ENCODE results near the gene ST3GAL5. TPM values are rescaled to one million over a fixed set of nuclear protein-coding genes. Genes with fewer than 3 reads are reported as not detected.
A peak's percentile ranks its signal among the peaks of the same experiment; 100 is the strongest.

ST3GAL5 gene
- polyA plus RNA-seq, 1 of the 3 experiments (the other 2 are of a cell fraction), result 37.6 TPM

- WGBS (ENCODE audit: low lambda C conversion rate), result 30% methylated on average over 10 of the region's 10 CpGs
- Histone ChIP-seq H3K27ac (ENCODE audit: low read depth in 2 of 2, low read length in 1 of 2) (peak overlapping the region; percentile 57 to 70; a peak in 3 of 4 replicates), H3K9me2 (no peaks in the 10 kb centered on the region), H3K4me3 (ENCODE audit: low read depth in 2 of 2, low read length in 1 of 2) (peak overlapping the region; percentile 71 to 73), H3K4me1 (ENCODE audit: control insufficient read depth in 1 of 2, insufficient read depth in 2 of 2, low read depth in 1 of 2, low read length in 1 of 2) (peaks cover 13 to 24% of the 10 kb centered on the region in 2 experiments), H3K27me3 (ENCODE audit: insufficient read depth) (no peaks in the 10 kb centered on the region), H3K9me3 (no peaks in the 10 kb centered on the region), H3K4me2 (peak overlapping the region; percentile 91), H4K20me1 (ENCODE audit: insufficient read depth) (no peaks in the 10 kb centered on the region; the same call in 1 of the 2 replicates), H3K79me2 (ENCODE audit: insufficient read depth) (peaks cover 44% of the 10 kb centered on the region), H3F3A (replicated peaks; ENCODE audit: insufficient read depth) (peaks cover 22% of the 10 kb centered on the region), H3K36me3 (replicated peaks in 1 of 2; ENCODE audit: control insufficient read depth in 1 of 2, insufficient read depth in 2 of 2, low read length in 1 of 2) (peaks cover 0 to 1% of the 10 kb centered on the region in 2 experiments), H2AFZ (ENCODE audit: low read depth) (peak overlapping the region; percentile 44), H3K9ac (peak overlapping the region; percentile 65; the same call in 1 of the 2 replicates)
- peak; percentile 52 for DNase-seq
- ChIA-PET CTCF (interaction anchor here (1.0 to 6.2 kb wide), 18 partner anchors 9 to 203 kb away, joined by 3 to 120 read pairs (median 11); no protein-coding TSS in a partner anchor), POLR2A (no interaction called here)
- TF ChIP-seq FOSL2 (IDR thresholded peaks at IDR 0.05; ENCODE audit: borderline replicate concordance, low read depth) (no peak), USF1 (IDR thresholded peaks at IDR 0.05; ENCODE audit: borderline replicate concordance, low read depth) (no peak), RFX5 (IDR thresholded peaks at IDR 0.05; ENCODE audit: low read length) (no peak), MAX (IDR thresholded peaks at IDR 0.05; ENCODE audit: low read depth) (peak; percentile 93), SMC3 (IDR thresholded peaks at IDR 0.05; ENCODE audit: low read depth, low read length) (0 out of 2 replicates have a peak, but pooled peaks have one; percentile 6), CTCF (IDR thresholded peaks at IDR 0.05) (peak; percentile 40), TCF12 (IDR thresholded peaks at IDR 0.05) (no peak), MXI1 (IDR thresholded peaks at IDR 0.05; ENCODE audit: low read depth, low read length) (peak; percentile 66; the same call in 1 of the 2 replicates)
Observed at GRCh38 chr2:85887566-85888019, 1.2 kb downstream of the ST3GAL5 start.

- peak overlapping the region; percentile 71 to 73; a peak in 2 of 4 replicates for H3K4me3 ChIP-seq (ENCODE audit: low read depth in 2 of 2, low read length in 1 of 2)
- no peak overlapping the region for H2AFZ ChIP-seq (ENCODE audit: low read depth)
- ChIA-PET POLR2A (interaction anchor here (0.9 kb wide), 1 partner anchor 75 kb away, joined by 4 read pairs; no protein-coding TSS in a partner anchor), CTCF (interaction anchor here (0.7 to 6.2 kb wide), 7 partner anchors 8 to 194 kb away, joined by 4 to 120 read pairs (median 25); no protein-coding TSS in a partner anchor)
- H4K20me1 ChIP-seq (ENCODE audit: insufficient read depth), result no peaks in the 10 kb centered on the region; the same call in 1 of the 2 replicates
- H3F3A ChIP-seq (replicated peaks; ENCODE audit: insufficient read depth), result peaks cover 22% of the 10 kb centered on the region
- no peaks in the 10 kb centered on the region for H3K9me2 ChIP-seq
- no peaks in the 10 kb centered on the region for H3K27me3 ChIP-seq (ENCODE audit: insufficient read depth)
- H3K4me1 ChIP-seq (ENCODE audit: control insufficient read depth in 1 of 2, insufficient read depth in 2 of 2, low read depth in 1 of 2, low read length in 1 of 2), result peaks cover 13 to 24% of the 10 kb centered on the region in 2 experiments
- H3K9me3 ChIP-seq, result no peaks in the 10 kb centered on the region
- peak overlapping the region; percentile 9; the same call in 1 of the 2 replicates for H3K9ac ChIP-seq
- WGBS (ENCODE audit: low lambda C conversion rate), result 13% methylated on average over 9 of the region's 11 CpGs
- H3K4me2 ChIP-seq, result peak overlapping the region; percentile 91
- peaks cover 0 to 9% of the 10 kb centered on the region in 2 experiments for H3K36me3 ChIP-seq (replicated peaks in 1 of 2; ENCODE audit: control insufficient read depth in 1 of 2, insufficient read depth in 2 of 2, low read length in 1 of 2)
- peak overlapping the region; percentile 57 to 70; a peak in 3 of 4 replicates for H3K27ac ChIP-seq (ENCODE audit: low read depth in 2 of 2, low read length in 1 of 2)
- no peak for DNase-seq
- H3K79me2 ChIP-seq (ENCODE audit: insufficient read depth), result peaks cover 44% of the 10 kb centered on the region
- TF ChIP-seq RFX5 (IDR thresholded peaks at IDR 0.05; ENCODE audit: low read length), result no peak
- TF ChIP-seq ZBTB33 (IDR thresholded peaks at IDR 0.05; ENCODE audit: borderline replicate concordance, low read depth), result no peak
- TF ChIP-seq YY1 (IDR thresholded peaks at IDR 0.05; ENCODE audit: low read depth), result no peak
- peak; percentile 22; the same call in 1 of the 2 replicates for TF ChIP-seq TEAD4 (IDR thresholded peaks at IDR 0.05; ENCODE audit: borderline replicate concordance, insufficient read depth)
- TF ChIP-seq TCF12 (IDR thresholded peaks at IDR 0.05), result peak; percentile 88
- TF ChIP-seq MAX (IDR thresholded peaks at IDR 0.05; ENCODE audit: low read depth), result peak; percentile 98
- TF ChIP-seq GATA2 (CRISPR knock-in tag; IDR thresholded peaks at IDR 0.05), result no peak
- no peak; the same call in 1 of the 2 replicates for TF ChIP-seq USF1 (IDR thresholded peaks at IDR 0.05; ENCODE audit: borderline replicate concordance, low read depth)
- TF ChIP-seq CHD2 (IDR thresholded peaks at IDR 0.05; ENCODE audit: low read length, partially characterized antibody), result no peak
- no peak for TF ChIP-seq IRF3 (IDR thresholded peaks at IDR 0.05; ENCODE audit: low read depth, low read length)
- TF ChIP-seq SIN3A (IDR thresholded peaks at IDR 0.05; ENCODE audit: borderline replicate concordance, low read depth, low read length), result peak; percentile 92
- TF ChIP-seq PBX3 (IDR thresholded peaks at IDR 0.05), result peak; percentile 93
Observed at GRCh38 chr2:85886590-85886989, 2.2 kb downstream of the ST3GAL5 start.
